Right lobe of liver (tissue), 4 donors: ENCODE data around the gene CUX1.

Experiments used
- POLR2A ChIP-seq: fragments of 450-650 bp; IDR thresholded peaks from one replicate; pipeline ENCODE4 v1.6.1; 2017; ENCODE audit warnings: antibody characterized with exemption, mild to moderate bottlenecking
- TF ChIP-seq, protein P1 (sequence below), 4 donors: fragments of 200-600 bp in 3 of 4; fragments of 450-650 bp in 1 of 4; IDR thresholded peaks; one replicate each; pipeline versions ENCODE4 v1.5.1 to v1.8.0; 2016 to 2022; ENCODE audit warnings: antibody characterized with exemption in 4 of 4, mild to moderate bottlenecking in 2 of 4
- donor health status: DM: no; HTN: no; CAD: no.
- donor health status: DM: no; HTN: no; CAD: no.
- donor health status: DM: no; HTN: yes; CAD: no.

DNA sequence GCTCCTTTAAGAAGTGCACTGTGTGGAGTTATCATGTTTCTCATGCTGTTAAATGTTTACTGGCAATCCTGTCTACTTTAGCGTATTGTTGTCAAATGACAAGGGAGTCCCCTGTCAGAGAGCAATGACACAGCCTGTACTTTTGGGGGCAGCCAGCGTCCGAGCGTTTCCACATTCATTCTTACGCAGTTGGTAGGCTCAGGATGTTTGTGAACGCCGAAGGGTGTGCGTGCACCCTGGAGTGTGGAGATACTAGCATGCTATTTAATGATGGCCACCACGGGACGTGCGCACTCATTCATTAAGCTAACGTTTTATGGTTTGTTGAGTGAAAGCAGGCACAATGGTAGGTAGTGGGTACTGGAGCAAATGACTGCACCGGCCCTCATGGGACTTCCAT is 48.0 kb downstream of the CUX1 start:
- TF ChIP-seq POLR2A: no peak
- TF ChIP-seq, protein P1, sequence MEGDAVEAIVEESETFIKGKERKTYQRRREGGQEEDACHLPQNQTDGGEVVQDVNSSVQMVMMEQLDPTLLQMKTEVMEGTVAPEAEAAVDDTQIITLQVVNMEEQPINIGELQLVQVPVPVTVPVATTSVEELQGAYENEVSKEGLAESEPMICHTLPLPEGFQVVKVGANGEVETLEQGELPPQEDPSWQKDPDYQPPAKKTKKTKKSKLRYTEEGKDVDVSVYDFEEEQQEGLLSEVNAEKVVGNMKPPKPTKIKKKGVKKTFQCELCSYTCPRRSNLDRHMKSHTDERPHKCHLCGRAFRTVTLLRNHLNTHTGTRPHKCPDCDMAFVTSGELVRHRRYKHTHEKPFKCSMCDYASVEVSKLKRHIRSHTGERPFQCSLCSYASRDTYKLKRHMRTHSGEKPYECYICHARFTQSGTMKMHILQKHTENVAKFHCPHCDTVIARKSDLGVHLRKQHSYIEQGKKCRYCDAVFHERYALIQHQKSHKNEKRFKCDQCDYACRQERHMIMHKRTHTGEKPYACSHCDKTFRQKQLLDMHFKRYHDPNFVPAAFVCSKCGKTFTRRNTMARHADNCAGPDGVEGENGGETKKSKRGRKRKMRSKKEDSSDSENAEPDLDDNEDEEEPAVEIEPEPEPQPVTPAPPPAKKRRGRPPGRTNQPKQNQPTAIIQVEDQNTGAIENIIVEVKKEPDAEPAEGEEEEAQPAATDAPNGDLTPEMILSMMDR (IDR thresholded peaks at IDR 0.05): no peak
